Measurements from ENCODE around the gene CALCA. TPM values are rescaled to one million over a fixed set of nuclear protein-coding genes. Genes with fewer than 3 reads are reported as not detected.
"Not testable (repeated sequence)": the region's sequence is repeated elsewhere in the genome, so short reads cannot be mapped to it uniquely, and the experiment has no call there.

Gene CALCA, protein sequence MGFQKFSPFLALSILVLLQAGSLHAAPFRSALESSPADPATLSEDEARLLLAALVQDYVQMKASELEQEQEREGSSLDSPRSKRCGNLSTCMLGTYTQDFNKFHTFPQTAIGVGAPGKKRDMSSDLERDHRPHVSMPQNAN
- not detected in 2 replicates for total RNA-seq

DNA sequence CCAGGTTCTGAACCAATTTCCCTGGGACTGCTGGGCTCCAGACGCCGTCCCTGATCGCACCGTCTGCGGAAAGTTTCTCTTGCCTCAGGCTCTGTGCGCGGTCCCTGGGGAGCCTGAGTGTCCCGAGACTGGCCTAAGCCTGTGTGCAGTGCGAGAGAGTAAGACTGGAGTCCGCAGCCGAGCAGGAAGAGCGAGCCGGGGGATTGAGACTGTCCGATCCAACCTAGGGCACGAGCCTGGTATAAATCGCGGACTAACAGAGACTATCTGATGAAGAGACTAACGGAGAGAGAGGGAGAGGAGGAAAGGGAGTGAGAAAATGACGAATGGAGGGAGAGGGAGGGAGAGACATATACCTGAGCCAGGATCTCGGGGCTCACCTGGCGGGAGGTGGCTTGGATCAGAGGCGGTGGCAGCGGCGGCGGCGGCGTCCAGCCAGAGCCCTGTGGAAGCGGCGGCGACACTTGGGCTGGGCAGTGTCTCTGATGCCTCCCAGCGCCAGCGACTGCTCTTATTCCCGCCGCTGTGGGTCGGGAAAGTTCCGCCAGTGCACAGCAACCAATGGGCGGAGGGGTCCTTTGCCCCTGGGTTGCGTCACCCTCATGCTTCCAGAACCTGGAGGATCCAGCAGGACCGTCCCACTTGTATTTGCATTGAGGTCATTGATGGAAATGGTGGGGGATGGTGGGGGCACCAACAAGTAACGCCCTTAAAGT is at the start of gene CALCA:
Gene CALCA, minus strand, starts transcription at position 487 of the 716 bp plus-strand sequence. CDS start 1,159 bp downstream, outside the sequence.
- H3K36me3 ChIP-seq (ENCODE audit: control insufficient read depth, insufficient read depth, low read length), result no peaks in the 10 kb centered on the region
- H3K4me3 ChIP-seq (ENCODE audit: low read depth, low read length), result no peak within 1 kb of the TSS
- peaks cover 36% of the 10 kb centered on the region for H3K27me3 ChIP-seq (ENCODE audit: control insufficient read depth, insufficient read depth, low read length)
- DNase-seq (ENCODE audit: low read depth) (no peak), FAIRE-seq (no peak)
- TF ChIP-seq, protein P1, sequence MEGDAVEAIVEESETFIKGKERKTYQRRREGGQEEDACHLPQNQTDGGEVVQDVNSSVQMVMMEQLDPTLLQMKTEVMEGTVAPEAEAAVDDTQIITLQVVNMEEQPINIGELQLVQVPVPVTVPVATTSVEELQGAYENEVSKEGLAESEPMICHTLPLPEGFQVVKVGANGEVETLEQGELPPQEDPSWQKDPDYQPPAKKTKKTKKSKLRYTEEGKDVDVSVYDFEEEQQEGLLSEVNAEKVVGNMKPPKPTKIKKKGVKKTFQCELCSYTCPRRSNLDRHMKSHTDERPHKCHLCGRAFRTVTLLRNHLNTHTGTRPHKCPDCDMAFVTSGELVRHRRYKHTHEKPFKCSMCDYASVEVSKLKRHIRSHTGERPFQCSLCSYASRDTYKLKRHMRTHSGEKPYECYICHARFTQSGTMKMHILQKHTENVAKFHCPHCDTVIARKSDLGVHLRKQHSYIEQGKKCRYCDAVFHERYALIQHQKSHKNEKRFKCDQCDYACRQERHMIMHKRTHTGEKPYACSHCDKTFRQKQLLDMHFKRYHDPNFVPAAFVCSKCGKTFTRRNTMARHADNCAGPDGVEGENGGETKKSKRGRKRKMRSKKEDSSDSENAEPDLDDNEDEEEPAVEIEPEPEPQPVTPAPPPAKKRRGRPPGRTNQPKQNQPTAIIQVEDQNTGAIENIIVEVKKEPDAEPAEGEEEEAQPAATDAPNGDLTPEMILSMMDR (IDR thresholded peaks at IDR 0.05; ENCODE audit: insufficient read depth, low read length, severe bottlenecking), result no peak

DNA sequence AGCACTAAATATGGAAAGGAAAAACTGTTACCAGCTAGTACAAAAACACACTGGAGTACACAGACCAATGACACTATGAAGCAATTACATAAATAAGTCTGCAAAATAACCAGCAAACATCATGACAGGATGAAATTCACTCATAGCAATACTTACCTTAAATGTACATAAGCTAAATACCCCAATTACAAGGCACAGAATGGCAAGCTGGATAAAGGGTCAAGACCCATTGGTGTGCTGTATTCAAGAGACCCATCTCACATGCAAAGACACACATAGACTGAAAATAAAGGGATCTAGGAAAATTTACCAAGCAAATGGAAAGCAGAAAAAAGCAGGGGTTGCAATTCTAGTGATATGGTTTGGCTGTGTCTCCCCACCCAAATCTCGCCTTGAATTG is 44.0 kb upstream of the CALCA start:
- Histone ChIP-seq H3K4me3 (ENCODE audit: low read depth, low read length) (no peak overlapping the region), H3K27me3 (ENCODE audit: control insufficient read depth, insufficient read depth, low read length) (peaks cover 5% of the 10 kb centered on the region), H3K36me3 (ENCODE audit: control insufficient read depth, insufficient read depth, low read length) (no peaks in the 10 kb centered on the region)
- FAIRE-seq, result no peak
- DNase-seq (ENCODE audit: low read depth), result no peak
- TF ChIP-seq, protein P1 (IDR thresholded peaks at IDR 0.05; ENCODE audit: insufficient read depth, low read length, severe bottlenecking), result no peak

DNA sequence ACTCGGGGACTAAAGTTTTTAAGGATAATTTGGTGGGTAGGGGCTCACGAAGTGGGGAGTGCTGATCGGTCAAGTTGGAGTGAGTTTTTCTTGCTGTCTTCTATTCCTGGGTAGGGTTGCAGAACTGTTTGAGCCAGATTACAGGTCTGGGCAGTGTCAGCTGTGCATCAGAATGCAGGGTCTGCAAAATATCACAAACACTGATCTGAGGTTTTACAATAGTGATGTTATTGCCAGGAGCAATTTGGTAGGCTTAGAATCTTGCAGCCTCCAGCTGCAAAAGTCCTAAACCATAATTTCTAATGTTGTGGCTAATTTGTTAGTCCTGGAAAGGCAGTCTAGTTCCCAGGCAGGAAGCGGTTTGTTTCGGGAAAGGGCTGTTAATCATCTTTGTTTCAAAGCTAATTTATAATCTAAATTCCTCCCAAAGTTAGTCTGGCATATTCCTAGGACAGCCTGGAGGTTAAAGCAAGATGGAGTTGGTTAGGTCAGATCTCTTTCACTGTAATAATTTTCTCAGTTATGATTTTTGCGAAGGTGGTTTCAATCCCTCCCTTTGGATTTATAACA is 39.7 kb upstream of the CALCA start:
- FAIRE-seq (no peak), DNase-seq (ENCODE audit: low read depth) (no peak)
- TF ChIP-seq, protein P1 (IDR thresholded peaks at IDR 0.05; ENCODE audit: insufficient read depth, low read length, severe bottlenecking), result no peak
- Histone ChIP-seq H3K27me3 (ENCODE audit: control insufficient read depth, insufficient read depth, low read length) (peaks cover 5% of the 10 kb centered on the region), H3K4me3 (ENCODE audit: low read depth, low read length) (no peak overlapping the region), H3K36me3 (ENCODE audit: control insufficient read depth, insufficient read depth, low read length) (no peaks in the 10 kb centered on the region)

DNA sequence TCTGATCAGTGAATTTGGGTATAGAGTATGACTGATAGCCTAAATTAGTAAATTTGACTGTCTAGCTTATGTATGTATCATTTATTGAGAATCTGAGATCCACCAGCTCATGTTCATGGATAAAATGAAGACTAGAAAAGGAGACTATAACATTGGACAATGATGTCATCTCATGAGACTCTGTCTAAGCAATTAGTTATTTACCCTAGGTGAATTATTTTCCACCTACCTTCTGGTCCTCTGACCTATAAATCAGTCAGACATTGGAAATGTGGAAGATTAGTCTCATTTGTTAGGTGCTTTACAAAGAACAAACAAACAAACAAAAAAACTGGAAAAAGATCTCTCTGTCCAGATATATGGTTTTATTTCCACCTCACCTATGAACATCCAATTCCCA is 38.7 kb upstream of the CALCA start:
- FAIRE-seq (no peak), DNase-seq (ENCODE audit: low read depth) (no peak)
- TF ChIP-seq, protein P1 (IDR thresholded peaks at IDR 0.05; ENCODE audit: insufficient read depth, low read length, severe bottlenecking), result no peak
- no peaks in the 10 kb centered on the region for H3K36me3 ChIP-seq (ENCODE audit: control insufficient read depth, insufficient read depth, low read length)
- H3K27me3 ChIP-seq (ENCODE audit: control insufficient read depth, insufficient read depth, low read length), result peaks cover 5% of the 10 kb centered on the region
- H3K4me3 ChIP-seq (ENCODE audit: low read depth, low read length), result no peak overlapping the region

DNA sequence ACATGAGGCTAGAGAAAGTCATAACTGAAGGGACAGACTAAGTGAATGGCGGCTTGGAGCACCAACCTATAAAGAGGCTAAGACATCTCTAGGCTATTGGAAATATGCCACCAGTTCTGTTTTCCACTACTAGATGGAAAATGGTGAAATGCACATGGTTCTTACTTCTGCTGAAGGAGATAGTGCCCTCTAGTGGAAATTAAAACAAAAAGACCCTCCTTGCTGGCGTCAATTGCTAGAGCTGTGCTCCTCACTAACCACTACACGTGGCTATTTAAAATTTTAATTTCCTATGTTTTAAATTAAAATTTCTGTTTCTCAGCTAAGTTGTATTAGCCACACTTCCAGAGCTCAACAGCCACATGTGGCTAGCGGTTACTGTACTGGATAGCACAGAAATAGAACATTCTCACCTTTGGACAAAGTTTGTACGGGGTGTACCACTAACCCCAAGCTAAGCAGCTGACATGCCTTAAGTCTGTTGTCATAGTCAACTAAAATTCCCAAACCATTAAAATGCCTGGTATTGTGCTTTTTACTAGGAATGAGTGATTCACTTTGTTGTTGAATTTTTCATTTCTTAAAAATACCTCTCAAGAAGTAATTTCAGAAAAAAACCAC is 34.1 kb upstream of the CALCA start:
- TF ChIP-seq, protein P1 (IDR thresholded peaks at IDR 0.05; ENCODE audit: insufficient read depth, low read length, severe bottlenecking), result peak; percentile 53
- H3K4me3 ChIP-seq (ENCODE audit: low read depth, low read length), result no peak overlapping the region
- no peak for FAIRE-seq
- DNase-seq (ENCODE audit: low read depth), result peak; percentile 66
- H3K27me3 ChIP-seq (ENCODE audit: control insufficient read depth, insufficient read depth, low read length), result no peaks in the 10 kb centered on the region
- H3K36me3 ChIP-seq (ENCODE audit: control insufficient read depth, insufficient read depth, low read length), result no peaks in the 10 kb centered on the region

DNA sequence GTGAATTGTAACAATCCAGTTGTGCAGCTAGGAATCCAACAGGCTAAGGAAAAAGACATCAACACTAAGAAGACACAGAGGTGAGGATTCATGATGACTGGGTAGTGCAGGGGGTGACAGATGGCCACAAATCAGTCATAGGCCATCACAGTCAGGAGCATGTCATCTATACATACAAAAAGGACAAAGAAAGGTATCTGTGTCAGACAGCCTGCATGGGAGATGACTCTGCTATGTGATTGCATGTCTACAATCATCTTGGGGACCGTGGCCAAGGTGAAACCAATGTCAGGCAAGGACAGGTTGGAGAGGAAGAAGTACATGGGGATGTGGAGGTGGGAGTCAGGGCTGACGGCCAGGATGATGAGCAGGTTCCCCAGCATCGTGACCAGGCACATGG is 16.0 kb upstream of the CALCA start:
- not testable (repeated sequence) for FAIRE-seq; H3K4me3 ChIP-seq (ENCODE audit: low read depth, low read length); H3K36me3 ChIP-seq (ENCODE audit: control insufficient read depth, insufficient read depth, low read length); DNase-seq (ENCODE audit: low read depth); H3K27me3 ChIP-seq (ENCODE audit: control insufficient read depth, insufficient read depth, low read length)

Data from bronchial epithelial cell (primary cell).